PC-3 (cell line): Measurements from ENCODE around the gene FAM221B. TPM values are rescaled to one million over a fixed set of nuclear protein-coding genes. Genes with fewer than 3 reads are reported as not detected.

Source experiments
- ATAC-seq: fragments of 200-7000 bp; cut with Tn5 transposase; 2 replicates; pipeline ENCODE4 v1.9.1; 2020; ENCODE audit warnings: mild to moderate bottlenecking, moderate library complexity
- BruUV-seq: library from RNA; stranded (reverse); fragments of 400-500 nt; replicated peaks from 2 replicates; lab custom pipeline; 2021; lab: Mats Ljungman, UMichigan
- CTCF ChIA-PET: fragments of 300-600 bp; sonication (Branson Sonifier 250); formaldehyde crosslinking; loops from one replicate; lab custom pipeline; 2022; ENCODE audit warnings: antibody characterized with exemption; lab: Charles Lee
- POLR2A ChIA-PET: fragments of 300-600 bp; sonication (Branson Sonifier 250); formaldehyde crosslinking; loops from one replicate; lab custom pipeline; 2022; ENCODE audit warnings: antibody characterized with exemption; ENCODE audit not compliant: unreplicated experiment; lab: Charles Lee
- DNase-seq: peaks from one replicate; pipeline ENCODE4 v3.0.0-alpha.2; 2015
- H2AFZ ChIP-seq: fragments of 300-600 bp; sonication (generic); 2 replicates; pipeline ENCODE4 v1.6.0; 2016; ENCODE audit warnings: antibody characterized with exemption, low read length
- H3F3A ChIP-seq: fragments of 300-600 bp; sonication (generic); one replicate; pipeline ENCODE4 v1.6.0; 2017; ENCODE audit warnings: antibody characterized with exemption, low read length, control low read depth, mild to moderate bottlenecking; ENCODE audit not compliant: unreplicated experiment
- H3K27ac ChIP-seq: fragments of 300-600 bp; sonication (generic); 2 replicates; pipeline ENCODE4 v1.5.1; 2016; ENCODE audit warnings: mild to moderate bottlenecking, low read length
- H3K27me3 ChIP-seq: fragments of 300-600 bp; sonication (generic); 2 replicates; pipeline ENCODE4 v1.6.1; 2016; ENCODE audit warnings: low read length, mixed read lengths
- H3K36me3 ChIP-seq: fragments of 300-600 bp; sonication (generic); 2 replicates; pipeline ENCODE4 v1.6.1; 2016; ENCODE audit warnings: low read depth, mixed run types, low read length, mixed read lengths
- H3K4me1 ChIP-seq: fragments of 300-600 bp; sonication (generic); 2 replicates; pipeline ENCODE4 v1.5.1; 2016; ENCODE audit warnings: low read length; ENCODE audit not compliant: insufficient read depth
- H3K4me2 ChIP-seq: fragments of 300-600 bp; sonication (generic); 2 replicates; pipeline ENCODE4 v1.6.0; 2016; ENCODE audit warnings: low read length
- H3K4me3 ChIP-seq: fragments of 300-600 bp; sonication (generic); 2 replicates; pipeline ENCODE4 v1.5.1; 2016; ENCODE audit warnings: mild to moderate bottlenecking, low read length, mixed read lengths
- H3K79me2 ChIP-seq: fragments of 300-600 bp; sonication (generic); 2 replicates; pipeline ENCODE4 v1.6.1; 2017; ENCODE audit warnings: low read length, mixed read lengths
- H3K9ac ChIP-seq: fragments of 300-600 bp; sonication (generic); 2 replicates; pipeline ENCODE4 v1.6.0; 2016; ENCODE audit warnings: mild to moderate bottlenecking, low read length
- H3K9me2 ChIP-seq: fragments of 300-600 bp; sonication (generic); replicated peaks from 2 replicates; pipeline ENCODE4 v1.6.1; 2016; ENCODE audit warnings: mixed run types, low read length, mixed read lengths
- H3K9me3 ChIP-seq: fragments of 300-600 bp; sonication (generic); 2 replicates; pipeline ENCODE4 v1.6.1; 2016; ENCODE audit warnings: low read length, mixed read lengths
- H4K20me1 ChIP-seq: fragments of 300-600 bp; sonication (generic); 2 replicates; pipeline ENCODE4 v1.6.1; 2016; ENCODE audit warnings: low read length, mixed read lengths
- EZH2 ChIP-seq: fragments of 300-600 bp; sonication (generic); IDR thresholded peaks from one replicate; pipeline ENCODE4 v1.6.1; 2017; ENCODE audit warnings: antibody characterized with exemption, mild to moderate bottlenecking, low read length; ENCODE audit not compliant: unreplicated experiment
- EZH2phosphoT487 ChIP-seq: fragments of 300-600 bp; sonication (generic); IDR thresholded peaks from 2 replicates; pipeline ENCODE4 v1.6.1; 2018; ENCODE audit warnings: mild to moderate bottlenecking, antibody characterized with exemption, low read length, borderline replicate concordance
- intact Hi-C: fragments of 100-400 bp; cut with micrococcal nuclease; formaldehyde crosslinking; loops from 2 replicates; pipeline ENCODE4 v1.9.0; 2023
- total RNA-seq: library from RNA; depleted of rRNA; stranded (reverse); fragments of >200 nt; gene quantifications from 2 replicates; pipeline ENCODE4 v1.2.3, GENCODE V29; 2014; rRNA removed
- TF ChIP-seq, protein P1 (sequence below): fragments of 300-600 bp; sonication (generic); conservative IDR thresholded peaks from 2 replicates; pipeline ENCODE4 v1.5.1; 2017; ENCODE audit warnings: antibody characterized with exemption, low read depth, mild to moderate bottlenecking, low read length

Gene FAM221B
- total RNA-seq, 1 experiment from 2014 or later: not detected

DNA sequence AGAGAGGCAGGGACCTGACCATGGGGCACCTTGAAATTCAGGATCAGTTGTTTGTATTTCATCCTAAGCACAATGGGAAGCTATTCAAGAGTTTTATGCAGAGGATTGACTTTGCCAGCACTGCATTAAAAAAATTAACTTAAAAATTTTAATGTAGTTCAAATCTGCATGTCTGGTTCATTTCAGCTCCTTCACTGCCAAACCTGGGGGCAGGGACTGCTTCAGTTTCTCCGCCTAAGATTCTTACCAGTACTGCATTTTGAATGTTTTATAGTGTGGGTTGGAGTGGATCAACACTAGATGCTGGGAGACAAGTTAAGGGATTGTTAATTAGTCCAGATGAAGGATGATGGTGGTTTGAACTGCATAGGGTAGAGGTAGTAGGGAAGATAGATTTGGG lies 58.8 kb downstream of the FAM221B start:
- H3K9me2 ChIP-seq: no peaks in the 10 kb centered on the region
- TF ChIP-seq EZH2 (no peak), EZH2phosphoT487 (no peak)
- TF ChIP-seq, protein P1, sequence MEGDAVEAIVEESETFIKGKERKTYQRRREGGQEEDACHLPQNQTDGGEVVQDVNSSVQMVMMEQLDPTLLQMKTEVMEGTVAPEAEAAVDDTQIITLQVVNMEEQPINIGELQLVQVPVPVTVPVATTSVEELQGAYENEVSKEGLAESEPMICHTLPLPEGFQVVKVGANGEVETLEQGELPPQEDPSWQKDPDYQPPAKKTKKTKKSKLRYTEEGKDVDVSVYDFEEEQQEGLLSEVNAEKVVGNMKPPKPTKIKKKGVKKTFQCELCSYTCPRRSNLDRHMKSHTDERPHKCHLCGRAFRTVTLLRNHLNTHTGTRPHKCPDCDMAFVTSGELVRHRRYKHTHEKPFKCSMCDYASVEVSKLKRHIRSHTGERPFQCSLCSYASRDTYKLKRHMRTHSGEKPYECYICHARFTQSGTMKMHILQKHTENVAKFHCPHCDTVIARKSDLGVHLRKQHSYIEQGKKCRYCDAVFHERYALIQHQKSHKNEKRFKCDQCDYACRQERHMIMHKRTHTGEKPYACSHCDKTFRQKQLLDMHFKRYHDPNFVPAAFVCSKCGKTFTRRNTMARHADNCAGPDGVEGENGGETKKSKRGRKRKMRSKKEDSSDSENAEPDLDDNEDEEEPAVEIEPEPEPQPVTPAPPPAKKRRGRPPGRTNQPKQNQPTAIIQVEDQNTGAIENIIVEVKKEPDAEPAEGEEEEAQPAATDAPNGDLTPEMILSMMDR: no peak
- H3K27me3 ChIP-seq: no peaks in the 10 kb centered on the region
- DNase-seq (no peak), ATAC-seq (no peak)
- no peak overlapping the region for H3K9ac ChIP-seq
- H3K4me2 ChIP-seq: no peak overlapping the region
- H2AFZ ChIP-seq: no peak overlapping the region
- H3K4me3 ChIP-seq: no peak overlapping the region
- H3K27ac ChIP-seq: no peak overlapping the region
- CTCF ChIA-PET: no interaction called here
- POLR2A ChIA-PET: no interaction called here
- no peaks in the 10 kb centered on the region for H4K20me1 ChIP-seq
- H3K9me3 ChIP-seq: no peaks in the 10 kb centered on the region
- BruUV-seq: no TSS peak
- H3K4me1 ChIP-seq: peaks cover 33% of the 10 kb centered on the region
- peaks cover 5% of the 10 kb centered on the region for H3F3A ChIP-seq
- intact Hi-C loops: loop anchor here (10.0 kb wide), 1 partner anchor 55 kb away; the partner anchor contains the start of genes FAM221B and TMEM8B
- H3K79me2 ChIP-seq: no peaks in the 10 kb centered on the region
- no peaks in the 10 kb centered on the region for H3K36me3 ChIP-seq

DNA sequence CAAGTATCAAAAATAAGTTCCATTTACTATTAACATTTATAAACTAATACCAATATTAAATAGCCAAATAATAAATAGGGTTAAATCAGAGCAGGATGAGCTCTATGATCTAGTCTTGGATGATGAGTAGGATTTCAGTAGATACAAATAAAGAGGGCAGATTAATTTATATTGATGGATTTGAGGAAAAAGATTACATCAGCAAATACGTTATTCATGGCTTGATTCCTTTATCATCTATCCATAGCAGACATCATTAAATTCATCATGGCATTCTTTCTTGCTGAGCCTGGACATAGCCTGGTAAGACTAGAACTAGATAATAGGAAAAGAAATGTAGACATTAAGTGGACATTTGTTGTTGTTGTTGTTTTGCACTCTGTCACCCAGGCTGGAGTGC lies 61.1 kb downstream of the FAM221B start:
- ATAC-seq (no peak), DNase-seq (no peak)
- Histone ChIP-seq H3F3A (peaks cover 5% of the 10 kb centered on the region), H3K27ac (no peak overlapping the region), H2AFZ (no peak overlapping the region), H3K79me2 (no peaks in the 10 kb centered on the region), H3K4me3 (no peak overlapping the region), H3K9me3 (no peaks in the 10 kb centered on the region), H3K9me2 (no peaks in the 10 kb centered on the region), H3K4me2 (no peak overlapping the region), H4K20me1 (no peaks in the 10 kb centered on the region), H3K27me3 (no peaks in the 10 kb centered on the region), H3K9ac (no peak overlapping the region), H3K36me3 (no peaks in the 10 kb centered on the region), H3K4me1 (peaks cover 27% of the 10 kb centered on the region)
- intact Hi-C loops: no loop called here
- no TSS peak for BruUV-seq
- TF ChIP-seq EZH2: no peak
- TF ChIP-seq EZH2phosphoT487: no peak
- TF ChIP-seq, protein P1: no peak
- POLR2A ChIA-PET: no interaction called here
- CTCF ChIA-PET: interaction anchor here (0.7 kb wide), 1 partner anchor 21 kb away, joined by 3 read pairs; no protein-coding TSS in a partner anchor

DNA sequence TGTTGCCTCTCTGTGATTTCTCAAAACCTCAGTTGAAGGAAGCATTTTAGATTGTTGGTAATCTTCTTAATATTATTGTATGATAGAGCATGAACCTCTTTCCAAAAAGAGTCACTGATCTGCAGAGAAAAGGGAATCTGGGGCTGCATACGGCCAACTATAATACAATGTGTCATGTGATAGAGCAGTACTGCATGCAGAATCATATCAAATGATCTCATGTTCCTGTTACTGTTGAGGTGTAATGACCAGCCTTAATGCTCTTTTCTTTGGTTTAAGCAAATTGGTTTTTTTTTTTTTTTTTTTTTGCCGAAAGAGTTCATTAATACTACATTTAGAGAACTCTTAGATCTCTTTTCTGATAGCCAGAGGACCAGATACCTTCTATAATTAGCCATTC lies 61.5 kb downstream of the FAM221B start:
- intact Hi-C loops: no loop called here
- peaks cover 23% of the 10 kb centered on the region for H3K4me1 ChIP-seq
- no TSS peak for BruUV-seq
- H3F3A ChIP-seq: peaks cover 5% of the 10 kb centered on the region
- H3K4me2 ChIP-seq: no peak overlapping the region
- ATAC-seq (no peak), DNase-seq (no peak)
- H3K27me3 ChIP-seq: no peaks in the 10 kb centered on the region
- H2AFZ ChIP-seq: no peak overlapping the region
- no peak overlapping the region for H3K9ac ChIP-seq
- H3K4me3 ChIP-seq: no peak overlapping the region
- POLR2A ChIA-PET: no interaction called here
- TF ChIP-seq EZH2phosphoT487 (no peak), EZH2 (no peak)
- TF ChIP-seq, protein P1: no peak
- no peaks in the 10 kb centered on the region for H3K9me2 ChIP-seq
- no peaks in the 10 kb centered on the region for H4K20me1 ChIP-seq
- H3K36me3 ChIP-seq: no peaks in the 10 kb centered on the region
- CTCF ChIA-PET: no interaction called here
- H3K79me2 ChIP-seq: no peaks in the 10 kb centered on the region
- no peak overlapping the region for H3K27ac ChIP-seq
- H3K9me3 ChIP-seq: no peaks in the 10 kb centered on the region

Other genes with a start within 250 kb of the FAM221B start
- gene TESK1, start 223.5 kb downstream of the FAM221B start, total RNA-seq: 11.2 and 25.2 TPM in 2 replicates
- 0.15 TPM in 1 of 2 replicates, not detected in the other for gene CD72, start 210.3 kb downstream of the FAM221B start, total RNA-seq
- gene SIT1, start 177.8 kb downstream of the FAM221B start, total RNA-seq: not detected in 2 replicates
- 23,421 and 36,790 TPM in 2 replicates for gene RMRP, start 170.7 kb downstream of the FAM221B start, total RNA-seq
- 34.9 and 37.0 TPM in 2 replicates for gene CCDC107, start 170.4 kb downstream of the FAM221B start, total RNA-seq
- gene ARHGEF39, start 163.5 kb downstream of the FAM221B start, total RNA-seq: 2.6 and 4.1 TPM in 2 replicates
- gene CA9, start 154.8 kb downstream of the FAM221B start, total RNA-seq: 7.7 and 11.2 TPM in 2 replicates
- gene TPM2, start 138.8 kb downstream of the FAM221B start, total RNA-seq: 7.0 and 10.4 TPM in 2 replicates
- 118 and 153 TPM in 2 replicates for gene TLN1, start 96.5 kb downstream of the FAM221B start, total RNA-seq
- 34.8 and 47.1 TPM in 2 replicates for gene CREB3, start 96.1 kb downstream of the FAM221B start, total RNA-seq
- gene GBA2, start 79.5 kb downstream of the FAM221B start, total RNA-seq: 60.9 and 81.7 TPM in 2 replicates
- gene RGP1, start 79.4 kb downstream of the FAM221B start, total RNA-seq: 13.8 and 14.3 TPM in 2 replicates
- 145 and 149 TPM in 2 replicates for gene MSMP, start 74.5 kb downstream of the FAM221B start, total RNA-seq
- gene NPR2, start 37.1 kb downstream of the FAM221B start, total RNA-seq: 1.0 and 1.5 TPM in 2 replicates
- not detected in 2 replicates for gene SPAG8, start 16.5 kb downstream of the FAM221B start, total RNA-seq
- 69.7 and 78.5 TPM in 2 replicates for gene HINT2, start 13.7 kb downstream of the FAM221B start, total RNA-seq
- 1.6 and 2.4 TPM in 2 replicates for gene TMEM8B, start 496 bp upstream of the FAM221B start, total RNA-seq
- gene OR13J1, start 41.7 kb upstream of the FAM221B start, total RNA-seq: not detected in 2 replicates
- gene HRCT1, start 77.5 kb upstream of the FAM221B start, total RNA-seq: 1.7 TPM in 2 replicates
- 0.35 TPM in 1 of 2 replicates, not detected in the other for gene SPAAR, start 80.8 kb upstream of the FAM221B start, total RNA-seq
- not detected in 2 replicates for gene OR2S2, start 129.4 kb upstream of the FAM221B start, total RNA-seq
- gene RECK, start 208.2 kb upstream of the FAM221B start, total RNA-seq: 3.8 and 5.0 TPM in 2 replicates